Measurements from ENCODE around the gene PEX6.
"Not testable (repeated sequence)": the region's sequence is repeated elsewhere in the genome, so short reads cannot be mapped to it uniquely, and the experiment has no call there.

The PEX6 gene

GRCh38 chr6:42963855-42964605 lies 15.0 kb downstream of the PEX6 start:
- DNase-seq = no peak

DNA sequence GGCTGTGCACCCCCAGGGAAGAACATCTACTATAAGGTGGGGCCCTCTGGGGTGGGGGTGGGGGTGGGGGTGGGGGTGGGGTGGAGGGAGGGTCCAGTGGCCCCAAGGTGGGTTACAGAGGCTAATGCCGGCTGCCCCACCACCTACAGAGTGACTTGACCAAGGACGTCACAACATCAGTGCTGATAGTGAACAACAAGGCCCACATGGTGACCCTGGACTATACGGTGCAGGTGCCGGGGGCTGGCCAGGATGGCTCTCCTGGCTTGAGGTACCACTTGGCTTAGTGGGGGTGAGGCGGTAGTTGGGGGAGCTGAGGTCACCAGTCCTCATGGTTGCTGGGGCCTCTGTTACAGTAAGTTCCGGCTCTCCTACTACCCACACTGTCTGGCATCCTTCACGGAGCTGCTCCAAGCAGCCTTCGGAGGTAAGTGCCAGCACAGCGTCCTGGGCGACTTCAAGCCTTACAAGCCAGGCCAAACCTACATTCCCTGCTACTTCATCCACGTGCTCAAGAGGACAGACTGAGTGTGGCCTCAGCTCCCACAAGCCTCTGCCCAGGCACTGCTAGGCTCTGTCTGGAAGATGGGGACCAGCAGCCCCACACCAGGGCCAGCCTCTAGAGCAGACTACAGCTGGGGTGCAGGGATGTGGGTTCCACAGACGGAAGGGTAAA lies 15.7 kb downstream of the PEX6 start:
- no peak for DNase-seq

DNA sequence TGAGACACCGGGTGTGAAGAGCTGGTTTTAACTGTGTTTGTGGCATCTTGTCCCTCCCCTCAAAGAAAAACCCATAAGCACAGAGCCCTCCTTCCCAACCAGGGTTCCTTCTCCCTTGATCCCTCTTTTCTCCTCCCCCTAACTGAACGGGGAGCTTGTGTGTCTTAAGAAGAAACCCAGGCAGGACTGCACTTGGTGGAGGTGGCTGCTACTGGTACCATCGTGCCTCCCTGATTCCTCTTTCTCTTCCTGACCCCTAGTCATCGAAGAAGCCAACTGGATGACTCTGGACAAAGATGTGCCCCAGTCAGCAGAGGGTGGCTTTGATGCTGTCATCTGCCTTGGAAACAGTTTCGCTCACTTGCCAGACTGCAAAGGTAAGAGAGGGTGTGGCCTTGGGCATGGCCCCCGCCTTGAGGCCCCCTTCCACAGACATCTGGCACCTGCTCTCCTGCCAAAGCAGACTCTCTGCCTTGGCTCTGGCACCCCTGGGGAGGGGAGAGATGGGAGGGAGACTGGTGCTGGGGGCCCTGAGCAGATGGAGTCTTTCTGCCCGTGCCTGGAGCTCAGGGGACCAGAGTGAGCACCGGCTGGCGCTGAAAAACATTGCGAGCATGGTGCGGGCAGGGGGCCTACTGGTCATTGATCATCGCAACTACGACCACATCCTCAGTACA lies 16.3 kb downstream of the PEX6 start:
- no peak for DNase-seq

DNA sequence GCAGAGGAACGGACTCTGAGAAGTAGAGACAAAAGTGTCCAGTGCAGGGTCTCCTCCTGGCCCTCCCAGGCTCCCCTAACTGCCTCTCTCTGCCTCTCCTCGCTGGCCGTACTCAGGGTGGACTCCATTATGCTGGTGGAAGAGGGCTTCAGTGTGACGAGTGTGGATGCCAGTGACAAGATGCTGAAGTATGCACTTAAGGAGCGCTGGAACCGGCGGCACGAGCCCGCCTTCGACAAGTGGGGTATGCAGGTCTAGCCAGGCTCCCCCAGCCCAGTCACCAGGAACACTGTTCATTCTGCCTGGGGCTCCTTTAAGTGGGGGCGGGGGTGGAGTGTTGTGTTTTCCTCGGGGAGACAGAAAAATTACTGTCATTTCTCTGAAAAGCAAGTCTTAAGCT lies 16.9 kb downstream of the PEX6 start:
- no peak for DNase-seq

- DNase-seq = no peak
Measured at GRCh38 chr6:42961020-42961470, 17.9 kb downstream of the PEX6 start.

DNA sequence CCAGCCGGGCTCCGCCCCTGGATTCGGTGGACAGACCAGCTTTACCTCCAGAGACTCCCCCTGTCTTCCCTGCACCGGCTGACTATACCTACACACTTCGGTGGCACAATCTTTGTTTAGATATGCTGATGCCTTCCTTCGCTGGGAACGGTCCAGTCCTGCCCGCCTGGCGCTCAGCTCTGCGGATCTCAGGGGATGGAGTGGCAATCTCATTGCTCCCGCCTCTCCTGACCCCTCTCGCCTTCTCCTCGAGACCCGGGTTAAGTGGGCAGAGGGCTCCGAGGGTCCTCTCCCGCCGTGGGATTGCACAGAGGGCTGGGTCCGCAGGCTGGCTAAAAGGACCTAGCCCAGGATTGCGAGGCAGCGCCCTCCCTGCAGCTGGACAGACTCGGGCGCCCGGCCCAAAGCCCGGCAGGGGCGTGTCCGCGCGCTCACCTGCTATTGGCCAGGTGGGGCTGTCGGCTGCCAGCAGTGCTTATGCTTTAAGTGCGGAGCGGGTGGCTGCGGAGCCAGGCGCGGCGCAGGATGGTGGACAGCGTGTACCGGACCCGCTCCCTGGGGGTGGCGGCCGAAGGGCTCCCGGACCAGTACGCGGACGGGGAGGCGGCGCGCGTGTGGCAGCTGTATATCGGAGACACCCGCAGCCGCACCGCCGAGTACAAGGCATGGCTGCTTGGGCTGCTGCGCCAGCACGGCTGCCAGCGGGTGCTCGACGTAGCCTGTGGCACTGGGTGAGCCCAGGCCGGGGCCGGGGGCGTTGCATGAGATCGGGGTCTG lies 18.6 kb downstream of the PEX6 start, which contains the start of gene GNMT:
GNMT (plus strand) TSS at position 512 of the 777 bp plus-strand sequence; CDS start at position 526, 14 bp downstream.
- peak; percentile 13 for DNase-seq

DNA sequence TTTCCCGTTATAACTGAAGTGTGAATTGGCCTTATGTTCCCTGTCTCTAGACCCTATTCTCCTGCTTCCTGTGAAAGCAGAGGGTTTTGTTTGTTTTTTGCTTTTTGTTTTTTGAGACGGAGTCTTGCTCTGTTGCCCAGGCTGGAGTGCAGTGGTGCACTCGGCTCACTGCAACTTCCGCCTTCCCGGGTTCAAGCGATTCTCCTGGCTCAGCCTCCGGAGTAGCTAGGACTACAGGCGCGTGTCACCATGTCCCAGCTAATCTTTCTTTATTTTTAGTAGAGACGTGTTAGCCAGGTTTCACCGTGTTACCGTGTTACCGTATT lies 19.1 kb downstream of the PEX6 start:
- DNase-seq = no peak

DNA sequence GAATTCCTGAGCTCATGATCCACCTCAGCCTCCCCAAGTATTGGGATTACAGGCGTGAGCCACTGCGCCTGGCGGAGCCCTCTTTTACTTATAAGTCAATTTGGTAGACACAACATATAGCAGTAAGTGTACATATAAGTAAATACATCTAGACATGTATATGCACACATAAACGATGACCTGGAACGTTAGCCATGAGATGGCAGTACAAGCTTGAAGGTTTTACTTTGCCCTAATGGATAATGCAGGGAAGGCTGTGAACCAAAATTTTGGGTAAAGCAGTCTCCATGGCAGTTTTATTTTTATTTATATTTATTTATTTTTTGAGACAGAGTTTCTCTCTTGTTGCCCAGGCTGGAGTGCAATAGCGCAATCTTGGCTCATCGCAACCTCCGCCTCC lies 20.9 kb downstream of the PEX6 start:
- DNase-seq = no peak

GRCh38 chr6:42954405-42954804 lies 24.6 kb downstream of the PEX6 start:
- DNase-seq = not testable (repeated sequence)

- no peak for DNase-seq
Measured at GRCh38 chr6:42952389-42952788, 26.6 kb downstream of the PEX6 start.

DNA sequence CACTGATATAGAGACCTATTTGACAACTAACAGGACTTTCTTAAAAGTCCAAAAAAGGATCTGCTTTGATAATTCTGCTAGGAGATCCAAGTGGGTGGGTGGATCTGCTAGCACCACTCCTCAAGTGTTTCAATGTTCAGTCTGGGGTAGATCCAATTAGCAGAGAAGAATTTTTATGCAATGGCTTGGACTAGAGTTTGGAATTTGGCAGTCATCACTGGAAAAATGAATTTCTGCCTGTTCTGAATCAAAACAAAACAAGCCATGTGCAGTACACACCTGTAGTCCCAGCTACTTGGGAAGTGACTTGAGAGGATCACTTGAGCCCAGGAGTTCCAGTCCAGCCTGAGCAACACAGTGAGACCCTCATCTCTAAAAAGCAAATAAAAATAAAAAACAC lies 31.0 kb downstream of the PEX6 start:
- no peak for DNase-seq

- no peak for DNase-seq
Measured at GRCh38 chr6:42942444-42942843, 36.5 kb downstream of the PEX6 start.

GRCh38 chr6:42941356-42941755 lies 37.6 kb downstream of the PEX6 start:
- not testable (repeated sequence) for DNase-seq

- DNase-seq = no peak
Measured at GRCh38 chr6:42940493-42941045, 38.4 kb downstream of the PEX6 start.

DNA sequence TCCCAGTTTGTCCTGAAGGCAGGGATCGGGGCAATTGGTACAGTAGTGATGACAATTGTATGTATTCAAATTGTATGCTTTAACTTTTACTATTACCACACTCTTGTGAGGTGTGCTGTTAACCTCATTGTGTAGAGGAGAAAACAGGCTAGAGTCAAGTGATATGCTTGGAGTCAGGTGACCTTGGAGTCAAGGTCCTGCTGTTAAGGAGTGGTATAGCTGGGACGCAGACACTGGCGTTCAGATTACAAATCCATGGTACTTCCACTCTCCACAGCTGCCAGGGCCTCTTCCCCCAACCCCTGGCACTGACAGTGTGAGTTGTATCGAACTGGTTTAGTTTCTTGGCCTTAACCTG lies 39.2 kb downstream of the PEX6 start:
- no peak for DNase-seq

- DNase-seq = no peak
Measured at GRCh38 chr6:42938987-42939809, 39.8 kb downstream of the PEX6 start.

GRCh38 chr6:42938428-42938796 lies 40.6 kb downstream of the PEX6 start:
- no peak for DNase-seq

- DNase-seq = no peak
Measured at GRCh38 chr6:42937548-42938427, 41.2 kb downstream of the PEX6 start.

DNA sequence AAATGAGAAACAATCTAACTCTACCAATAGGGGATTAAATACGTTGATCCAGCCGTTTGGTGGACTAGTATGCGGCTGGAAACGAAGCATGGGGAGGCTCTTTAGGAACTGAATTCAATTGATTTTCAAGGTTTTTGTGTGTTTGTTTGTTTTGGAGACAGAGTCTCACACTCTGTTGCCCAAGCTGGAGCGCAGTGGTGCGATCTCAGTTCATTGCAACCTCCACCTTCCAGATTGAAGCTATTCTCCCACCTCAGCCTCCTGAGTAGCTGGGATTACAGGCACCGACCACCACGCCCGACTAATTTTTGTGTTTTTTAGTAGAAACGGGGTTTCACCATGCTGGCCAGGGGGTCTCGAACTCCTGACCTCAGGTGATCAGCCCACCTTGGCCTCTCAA lies 42.6 kb downstream of the PEX6 start:
- DNase-seq = no peak

GRCh38 chr6:42935322-42935721 lies 43.7 kb downstream of the PEX6 start:
- no peak for DNase-seq

GRCh38 chr6:42933205-42933604 lies 45.8 kb downstream of the PEX6 start:
- no peak for DNase-seq
